Ovary (tissue), 9 donors: ENCODE measurements around the gene SPATC1L. TPM values are rescaled to one million over a fixed set of nuclear protein-coding genes. Genes with fewer than 3 reads are reported as not detected.
A peak's percentile ranks its signal among the peaks of the same experiment; 100 is the strongest.

Experiments used
- DNase-seq, 5 donors: peaks; one replicate each; pipeline ENCODE4 v3.0.0-alpha.2; 2019 to 2020
- H3K27ac ChIP-seq, 2 donors: fragments of 200-600 bp; one replicate each; pipeline versions ENCODE4 v1.5.1 to v1.8.0; 2019 to 2022
- H3K27me3 ChIP-seq: fragments of 200-600 bp; one replicate; pipeline ENCODE4 v1.8.0; 2022
- H3K36me3 ChIP-seq: fragments of 200-600 bp; sonication (generic); one replicate; pipeline ENCODE4 v1.5.1; 2019
- H3K4me1 ChIP-seq: one replicate; pipeline ENCODE4 v1.8.1; 2013; ENCODE audit warnings: mild to moderate bottlenecking, moderate library complexity; ENCODE audit not compliant: insufficient read depth
- H3K4me3 ChIP-seq: fragments of 200-600 bp; sonication (generic); one replicate; pipeline ENCODE4 v1.5.1; 2017
- H3K9me3 ChIP-seq, 2 donors: fragments of 200-600 bp in 1 of 2; sonication (generic) in 1 of 2; one replicate each; pipeline versions ENCODE4 v1.5.1 to v1.8.1; 2013 to 2019; ENCODE audit warnings: mild to moderate bottlenecking in 1 of 2, moderate library complexity in 1 of 2
- CTCF ChIP-seq, 3 donors: fragments of 450-650 bp in 2 of 3; fragments of 200-600 bp in 1 of 3; IDR thresholded peaks; one replicate each; pipeline versions ENCODE4 v1.5.1 to v1.8.0; 2016 to 2022; ENCODE audit warnings: antibody characterized with exemption in 3 of 3, mild to moderate bottlenecking in 1 of 3
- EP300 ChIP-seq: sonication (generic); formaldehyde crosslinking; IDR thresholded peaks from one replicate; pipeline ENCODE4 v1.6.1; 2017; ENCODE audit warnings: antibody characterized with exemption
- POLR2A ChIP-seq: fragments of 450-650 bp; IDR thresholded peaks from one replicate; pipeline ENCODE4 v1.6.1; 2017; ENCODE audit warnings: antibody characterized with exemption, mild to moderate bottlenecking, moderate library complexity
- WGBS, 3 donors: extraction: QIAGEN DNeasy Blood & Tissue Kit in 1 of 3; methylation state at CpG; one replicate each; pipeline versions ENCODE4 v1.1.5 to v1.1.7; 2013 to 2017; 5-methylcytosine and 5-hydroxymethylcytosine counted together
- intact Hi-C, 4 donors: fragments of 100-400 bp; cut with DNase I; formaldehyde crosslinking; loops; one replicate each; pipeline versions ENCODE4 v1.11.0 to v1.15.1; 2022 to 2023
- polyA plus RNA-seq, 2 donors: library from polyadenylated mRNA; stranded (reverse); fragments of 200-250 nt in 1 of 2; fragments of 350-450 nt in 1 of 2; fragmentation: Illumina TruSeq in 1 of 2; extraction: RNeasy Lipid Tissue Mini Kit (QIAGEN cat#74804) in 1 of 2; gene quantifications; one replicate each; pipeline ENCODE4 v1.2.3, GENCODE V29; 2013 to 2014
- total RNA-seq, 7 donors: library from RNA; depleted of rRNA in 2 of 7; stranded (reverse); fragments of >200 nt in 2 of 7; fragmentation: NEBNext Ultra II Directional in 3 of 7; extraction: Animal tissue kit (Norgen Biotek cat#: 25700) in 3 of 7; gene quantifications; one replicate each; pipeline versions ENCODE4 v1.1.0 to v1.2.4, GENCODE V29; 2016 to 2023
- donor health status: DM: no; HTN: no; CAD: no; lungs with moderate emphysema.
- donor health status: DM: no; HTN: no; CAD: no.
- donor health status: Bipolar disorder and iron deficiency.
- donor health status: DM: yes; HTN: yes; CAD: no.
- donor health status: DM: no; HTN: no; CAD: no.
- donor health status: DM: yes; HTN: yes; CAD: no.

SPATC1L gene
- total and polyA plus RNA-seq, 9 donors = 2.8 to 21.3 (median 14.9) TPM

GRCh38 chr21:46208761-46209721, 24.8 kb upstream of the SPATC1L start:
- no peak overlapping the region for H3K4me3 ChIP-seq
- H3K27me3 ChIP-seq = no peaks in the 10 kb centered on the region
- 89 to 91% (median 91%) methylated on average over 23 of the region's 23 CpGs for WGBS, 3 donors
- H3K36me3 ChIP-seq = no peaks in the 10 kb centered on the region
- DNase-seq = peak in 2 of 5 donors; percentile 13 to 28
- intact Hi-C loops = no loop called here
- no peak overlapping the region for H3K27ac ChIP-seq
- TF ChIP-seq EP300 (no peak), CTCF (IDR thresholded peaks at IDR 0.05) (no peak)
- H3K9me3 ChIP-seq = no peaks in the 10 kb centered on the region
- H3K4me1 ChIP-seq = no peaks in the 10 kb centered on the region

- 87 to 89% (median 88%) methylated on average over 27 of the region's 27 CpGs for WGBS, 3 donors
- no peak overlapping the region for H3K4me3 ChIP-seq
- H3K36me3 ChIP-seq = no peaks in the 10 kb centered on the region
- H3K27ac ChIP-seq = no peak overlapping the region
- H3K9me3 ChIP-seq = no peaks in the 10 kb centered on the region
- H3K4me1 ChIP-seq = no peaks in the 10 kb centered on the region
- intact Hi-C loops = no loop called here
- DNase-seq = peak in 2 of 5 donors; percentile 15 to 23
- TF ChIP-seq CTCF (IDR thresholded peaks at IDR 0.05) (no peak), EP300 (no peak), POLR2A (no peak)
- H3K27me3 ChIP-seq = no peaks in the 10 kb centered on the region
Measured at GRCh38 chr21:46207920-46208591, 23.8 kb upstream of the SPATC1L start.

GRCh38 chr21:46207006-46207919, 23.0 kb upstream of the SPATC1L start:
- 91 to 94% (median 94%) methylated on average over 21 of the region's 21 CpGs for WGBS, 3 donors
- no peak for TF ChIP-seq EP300
- TF ChIP-seq POLR2A = no peak
- no peak for TF ChIP-seq CTCF (IDR thresholded peaks at IDR 0.05)
- DNase-seq = peak in 2 of 5 donors; percentile 17 to 28
- no peaks in the 10 kb centered on the region for H3K27me3 ChIP-seq
- no peaks in the 10 kb centered on the region for H3K9me3 ChIP-seq
- no peak overlapping the region for H3K27ac ChIP-seq
- H3K4me1 ChIP-seq = no peaks in the 10 kb centered on the region
- intact Hi-C loops = no loop called here
- no peaks in the 10 kb centered on the region for H3K36me3 ChIP-seq
- H3K4me3 ChIP-seq = no peak overlapping the region
